ENCODE results near the gene MSMB.
A peak's percentile ranks its signal among the peaks of the same experiment; 100 is the strongest.
"Not testable (repeated sequence)": the region's sequence is repeated elsewhere in the genome, so short reads cannot be mapped to it uniquely, and the experiment has no call there.

MSMB gene, protein sequence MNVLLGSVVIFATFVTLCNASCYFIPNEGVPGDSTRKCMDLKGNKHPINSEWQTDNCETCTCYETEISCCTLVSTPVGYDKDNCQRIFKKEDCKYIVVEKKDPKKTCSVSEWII

DNA sequence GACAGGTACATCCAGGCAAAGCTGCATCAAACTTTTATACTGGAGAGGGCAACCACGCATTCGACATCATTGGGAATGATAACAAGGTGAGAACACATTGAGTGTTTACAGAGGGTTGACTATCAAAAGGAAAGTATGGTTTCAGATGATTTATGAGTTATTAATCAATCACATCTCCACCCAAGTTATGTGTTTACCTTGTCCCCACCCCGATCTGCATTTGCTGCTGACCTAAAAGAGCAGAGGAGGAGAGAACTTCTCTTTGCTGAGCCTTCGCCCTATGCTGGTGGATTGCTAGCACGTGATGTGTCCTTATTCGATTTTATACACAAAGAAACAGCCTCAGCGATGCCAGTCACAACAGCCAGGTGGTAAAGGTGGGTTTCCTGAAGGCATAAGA lies at the start of gene MSMB:
Gene MSMB, minus strand, starts transcription at position 9 of the 400 bp plus-strand sequence. CDS start 32 bp downstream, outside the sequence.
- DNase-seq = no peak

DNA sequence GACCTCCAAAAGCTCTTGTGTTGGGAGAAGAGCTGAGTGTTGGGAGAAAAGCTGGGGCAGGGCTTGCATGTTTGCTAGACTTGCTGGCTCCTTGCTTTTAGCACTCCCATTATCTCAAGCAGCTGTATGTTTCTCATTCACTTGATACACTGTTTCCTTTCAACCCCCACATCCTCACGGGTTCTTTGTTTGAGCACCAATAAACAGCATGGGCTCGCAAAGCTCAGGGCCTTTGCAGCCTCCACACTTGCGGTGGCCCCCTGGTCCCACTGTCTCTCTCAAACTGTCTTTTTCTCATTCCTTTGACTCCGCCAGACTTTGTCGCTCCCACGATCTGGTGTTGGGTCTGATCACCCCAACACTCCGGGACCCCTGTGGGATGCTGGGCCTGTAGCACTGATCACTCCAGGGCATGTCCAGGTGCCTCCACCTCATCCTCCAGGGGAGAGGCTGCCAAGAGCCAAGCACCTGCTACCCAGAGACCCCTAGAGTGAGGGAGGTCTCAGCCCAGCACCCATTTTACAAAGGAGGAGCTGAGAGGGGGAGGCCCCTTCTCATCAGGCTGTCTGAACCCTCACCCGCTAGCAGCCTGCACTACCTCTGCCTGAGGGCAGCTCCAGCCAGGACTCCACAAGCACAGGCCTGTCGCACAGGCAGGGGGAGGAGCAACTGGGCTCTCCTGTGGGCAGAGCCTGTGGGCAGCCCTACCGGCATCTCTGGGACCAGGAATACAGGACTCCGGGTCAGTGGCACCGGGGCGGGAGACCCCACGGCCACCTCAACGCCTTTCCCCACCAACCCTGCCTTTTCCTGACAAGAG lies 49.1 kb upstream of the MSMB start:
- no peak for DNase-seq

DNA sequence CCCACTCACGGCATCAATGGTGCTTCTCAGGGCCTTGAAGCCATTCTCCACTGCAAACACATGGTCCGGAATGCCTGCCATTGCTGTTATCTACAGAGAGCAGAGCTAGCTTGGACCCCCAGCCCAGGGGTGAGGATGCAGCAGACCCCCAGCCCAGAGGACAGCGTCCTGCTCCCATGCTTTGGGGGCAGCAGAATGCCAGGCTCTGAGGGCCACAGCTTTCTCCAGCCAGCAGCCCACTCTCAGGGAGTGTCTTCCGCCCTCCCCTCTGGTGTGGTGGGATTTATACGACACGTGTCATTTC lies 48.1 kb upstream of the MSMB start:
- DNase-seq = no peak

DNA sequence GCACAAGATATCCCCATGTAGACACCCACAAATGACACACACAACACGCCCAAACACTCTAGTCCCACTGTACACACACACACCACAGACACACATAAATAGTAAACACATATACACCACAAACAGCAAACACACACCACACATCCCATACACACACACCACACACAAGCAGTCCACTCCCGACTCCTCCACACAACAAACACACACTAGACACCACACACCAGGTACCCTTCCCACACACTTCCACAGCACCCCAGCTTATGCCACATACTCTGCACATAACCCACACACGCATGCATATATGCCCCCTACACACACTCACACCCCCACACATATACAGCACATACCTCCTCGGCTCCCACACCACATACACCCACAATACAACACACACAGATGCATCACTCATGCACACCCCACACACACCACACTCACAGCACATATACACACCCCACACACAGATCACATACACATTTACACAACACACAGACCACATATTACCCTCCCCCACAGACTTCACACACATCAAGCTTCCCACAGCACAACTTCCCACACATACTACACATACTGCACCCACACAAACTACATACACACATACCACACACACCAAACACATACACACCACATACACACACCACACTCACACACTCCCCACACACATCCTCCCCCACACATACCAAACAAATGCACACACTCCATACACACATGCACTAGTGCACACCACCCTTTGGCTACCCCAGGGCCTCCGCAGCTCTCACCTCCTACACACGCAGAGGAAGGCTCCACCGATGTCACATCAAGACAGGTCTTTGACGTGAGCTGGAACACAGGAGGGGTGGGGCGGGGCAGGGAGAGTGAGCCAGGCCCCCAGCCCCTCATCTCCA lies 47.5 kb upstream of the MSMB start:
- not testable (repeated sequence) for DNase-seq

DNA sequence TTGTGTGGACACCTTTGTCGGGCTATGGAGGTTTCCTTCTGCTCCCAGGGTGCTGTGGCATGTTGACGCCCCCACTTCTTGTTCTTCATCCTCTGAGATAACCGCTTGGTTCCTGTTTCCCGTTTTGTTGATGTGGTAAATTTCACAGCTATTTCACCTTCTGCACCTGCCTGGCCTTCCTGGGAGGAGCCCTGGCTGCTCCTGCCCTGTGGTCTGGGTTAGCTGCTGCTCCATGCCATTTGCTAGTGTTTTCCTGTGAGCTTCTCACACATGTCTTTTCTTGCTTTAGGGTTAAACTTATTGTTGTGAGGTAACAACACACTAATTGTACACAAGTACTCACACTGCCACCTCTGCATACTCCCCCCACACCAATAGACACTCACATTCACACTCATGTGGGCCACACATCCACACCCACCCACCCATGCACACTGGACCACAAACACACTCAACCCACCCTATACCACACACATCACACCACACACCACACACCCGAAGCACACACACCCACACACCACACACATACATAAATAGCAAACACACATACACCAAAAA lies 46.5 kb upstream of the MSMB start:
- no peak for DNase-seq

DNA sequence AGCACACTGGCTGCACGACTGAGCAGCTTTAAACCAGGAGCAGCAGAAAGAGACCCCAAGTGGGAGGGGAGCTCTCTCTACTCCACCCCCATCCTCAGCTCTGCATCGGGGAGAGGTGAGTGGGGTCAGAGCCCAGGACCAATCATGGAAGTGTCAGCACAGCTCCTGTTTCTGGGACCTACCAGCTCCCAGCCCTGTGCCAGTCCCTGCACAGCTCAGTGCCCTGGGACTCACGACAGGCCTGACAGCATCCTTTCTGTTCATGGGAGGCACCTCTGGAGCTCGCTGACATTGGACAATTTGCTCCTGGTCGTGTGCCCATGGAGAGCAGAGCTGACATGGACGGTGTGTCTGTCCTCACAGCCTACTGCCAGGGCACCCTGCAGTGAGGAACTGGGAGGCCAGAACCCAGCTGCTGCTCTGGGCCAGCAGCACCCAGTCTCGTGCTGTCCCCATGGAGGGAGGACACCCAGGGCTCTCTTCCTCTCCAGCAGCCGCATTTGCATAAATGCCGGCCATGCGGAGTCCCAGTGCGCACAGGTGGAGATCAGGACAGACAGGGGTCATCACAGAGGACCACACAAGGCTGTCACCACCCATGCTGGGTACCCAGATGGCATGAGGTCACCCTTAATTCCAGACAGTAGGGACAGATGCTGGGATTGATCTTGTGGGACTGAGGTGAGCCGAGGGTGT lies 45.9 kb upstream of the MSMB start:
- DNase-seq = no peak

DNA sequence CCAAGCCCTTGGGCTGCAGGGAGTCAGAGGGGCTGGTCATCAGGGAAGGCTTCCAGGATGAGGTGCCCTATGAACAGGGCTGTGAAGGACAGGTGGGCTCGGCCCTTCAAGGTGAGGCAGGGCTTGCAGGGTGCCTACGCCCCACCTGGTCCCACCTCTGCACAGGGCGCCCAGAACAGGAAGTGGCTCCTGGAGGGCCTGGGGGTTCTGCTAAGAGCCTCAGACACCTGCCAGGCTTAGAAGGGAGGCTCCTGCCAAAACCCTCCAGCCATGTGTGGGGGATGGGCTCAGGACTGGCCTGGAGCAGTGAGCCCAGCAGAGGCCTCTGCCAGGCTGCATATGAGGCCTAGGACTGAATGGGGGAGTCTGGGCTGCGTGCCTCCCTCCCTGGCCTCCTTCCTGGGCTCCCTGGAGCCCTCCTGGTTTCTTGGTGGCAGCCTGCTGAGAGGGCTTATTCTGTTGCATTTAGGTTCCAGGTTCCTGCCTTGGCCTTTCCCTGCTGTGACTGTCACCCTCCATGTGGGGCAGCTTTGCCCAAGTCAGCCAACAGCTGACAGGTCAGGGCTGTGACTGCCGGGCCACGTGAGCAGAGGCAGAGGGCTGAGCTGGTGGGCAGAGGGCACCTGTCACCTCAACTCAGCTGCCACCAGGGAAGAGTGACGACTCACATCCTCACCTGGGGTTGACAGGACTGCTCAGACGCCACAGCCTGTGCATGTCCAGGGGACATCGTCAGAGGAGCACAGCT lies 45.2 kb upstream of the MSMB start:
- DNase-seq = no peak

DNA sequence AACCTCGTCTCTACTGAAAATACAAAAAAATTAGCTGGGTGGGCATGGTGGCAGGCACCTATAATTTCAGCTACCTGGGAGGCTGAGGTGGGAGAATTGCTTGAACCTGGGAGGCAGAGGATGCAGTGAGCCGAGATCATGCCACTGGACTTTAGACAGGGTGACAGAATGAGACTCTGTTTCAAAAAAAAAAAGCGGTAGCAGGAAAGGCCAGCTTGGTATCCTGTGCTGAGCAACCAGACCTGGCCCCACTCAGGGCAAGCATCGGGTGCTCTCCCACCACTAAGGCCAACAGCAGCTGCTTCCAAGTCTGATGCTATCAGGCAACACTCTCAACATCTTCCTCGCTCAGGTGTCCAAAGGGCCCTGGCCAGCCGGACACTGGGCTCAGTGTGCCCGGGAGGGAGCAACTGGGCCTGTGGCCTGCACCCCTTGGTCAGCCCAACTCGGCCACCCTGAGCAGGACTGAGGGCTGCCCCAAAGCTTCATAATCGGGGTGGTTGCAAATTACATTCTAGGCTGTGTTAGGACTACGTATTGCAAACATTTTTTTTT lies 44.3 kb upstream of the MSMB start:
- no peak for DNase-seq

DNA sequence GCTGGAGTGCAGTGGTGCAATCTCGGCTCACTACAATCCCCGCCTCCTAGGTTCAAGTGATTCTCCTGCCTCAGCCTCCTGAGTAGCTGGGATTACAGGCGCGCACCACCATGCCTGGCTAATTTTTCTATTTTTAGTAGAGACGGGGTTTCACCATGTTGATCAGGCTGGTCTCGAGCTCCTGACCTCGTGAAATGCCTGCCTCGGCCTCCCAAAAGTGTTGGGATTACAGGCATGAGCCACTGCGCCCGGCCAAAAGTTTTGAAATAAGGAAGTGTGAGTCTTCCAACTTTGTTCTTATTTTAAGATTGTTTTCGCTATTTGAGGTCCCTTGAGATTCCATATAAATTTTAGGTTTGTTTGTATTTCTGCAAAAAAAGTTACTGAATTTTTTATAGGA lies 41.3 kb upstream of the MSMB start:
- DNase-seq = not testable (repeated sequence)

DNA sequence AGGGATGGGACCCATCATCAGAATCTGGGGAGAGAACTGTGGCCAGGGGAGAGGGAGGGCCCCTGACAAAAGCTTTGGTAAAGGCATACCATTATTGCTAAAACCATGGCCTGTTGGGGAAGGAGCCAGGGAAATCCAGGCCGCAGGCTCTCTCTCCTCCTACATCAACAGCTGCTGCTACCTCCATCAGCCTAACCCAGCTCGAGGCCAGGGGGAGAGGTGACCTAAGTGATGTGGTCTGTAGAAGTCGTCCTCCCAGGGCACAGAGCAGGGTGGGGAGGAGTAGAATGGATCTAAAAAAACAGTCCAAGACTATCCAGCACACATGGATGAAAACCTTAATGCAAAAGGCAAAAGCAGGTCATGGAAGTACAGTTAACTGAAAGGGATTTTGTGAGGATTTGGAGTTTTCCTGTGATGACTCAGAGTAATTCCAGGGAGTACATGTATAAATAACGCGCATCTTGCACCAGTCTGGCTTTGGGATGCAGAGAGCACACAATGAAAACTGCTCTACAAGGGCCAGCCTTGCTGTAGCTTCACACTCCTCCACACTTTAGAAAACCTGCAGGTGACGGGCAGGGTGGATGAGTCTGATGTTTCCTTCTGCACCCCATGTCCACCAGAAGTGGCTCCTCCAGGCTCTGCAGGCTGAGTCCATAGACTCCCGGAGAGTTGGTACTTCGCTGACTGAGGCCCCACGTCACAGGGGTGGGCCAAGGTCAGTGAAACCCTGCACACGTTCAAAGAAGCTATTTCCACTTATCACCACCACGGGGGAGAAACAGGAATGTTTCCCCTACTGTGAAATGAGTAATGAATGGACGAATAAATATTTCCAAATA lies 38.5 kb upstream of the MSMB start:
- no peak for DNase-seq

DNA sequence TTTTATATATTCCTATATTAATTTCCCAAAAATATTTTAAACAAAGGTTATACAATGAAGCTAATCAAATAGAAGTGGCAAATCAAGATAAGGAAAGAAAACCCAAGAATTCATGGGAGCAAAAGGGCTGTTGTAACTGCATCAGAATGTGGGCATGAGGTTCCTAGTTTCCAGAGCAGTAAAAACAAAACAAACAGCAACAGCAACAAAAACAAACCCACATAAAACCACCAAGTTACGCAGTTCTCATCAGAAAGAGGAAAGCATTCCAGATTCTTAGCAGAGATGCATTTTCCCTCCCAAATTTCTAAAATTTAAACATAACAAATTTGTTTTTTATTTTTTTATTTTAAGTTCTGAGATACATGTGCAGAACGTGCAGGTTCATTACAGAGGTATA lies 34.8 kb upstream of the MSMB start:
- DNase-seq = peak; percentile 69

DNA sequence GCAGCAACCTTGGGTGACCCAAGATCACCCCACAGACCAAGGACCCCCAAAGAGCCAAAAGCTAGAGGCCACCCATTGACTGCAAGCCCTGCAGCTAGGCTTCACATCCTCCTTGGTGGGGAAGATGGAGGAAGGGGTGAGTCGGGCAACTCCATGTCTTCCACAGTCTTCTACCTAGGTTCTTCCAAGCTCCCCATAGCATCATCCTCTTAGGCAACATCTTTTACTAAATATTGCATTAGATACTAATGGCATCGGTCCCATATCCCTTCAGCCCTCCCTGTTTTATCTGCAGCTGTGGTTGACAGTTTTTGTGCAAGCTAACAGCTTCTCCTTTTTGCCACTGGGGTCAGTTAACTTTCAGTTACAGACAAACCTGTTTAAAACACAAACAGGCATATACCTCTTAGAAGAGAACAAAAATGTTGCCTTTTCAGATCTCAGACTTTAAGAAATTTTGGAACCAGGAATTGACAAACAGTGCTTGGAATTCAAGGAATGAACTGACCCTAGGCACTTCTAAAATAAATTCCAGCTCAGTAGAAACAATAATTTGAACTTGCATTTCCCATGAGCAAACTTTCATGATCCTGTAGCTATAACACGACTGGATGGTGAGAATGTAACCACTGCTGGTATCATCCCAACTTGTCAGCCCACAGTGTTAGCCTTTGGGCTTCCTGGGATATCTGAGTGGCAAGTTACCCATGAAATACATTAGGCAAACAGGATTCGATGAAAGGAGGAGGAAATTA lies 33.9 kb upstream of the MSMB start:
- DNase-seq = peak; percentile 68

DNA sequence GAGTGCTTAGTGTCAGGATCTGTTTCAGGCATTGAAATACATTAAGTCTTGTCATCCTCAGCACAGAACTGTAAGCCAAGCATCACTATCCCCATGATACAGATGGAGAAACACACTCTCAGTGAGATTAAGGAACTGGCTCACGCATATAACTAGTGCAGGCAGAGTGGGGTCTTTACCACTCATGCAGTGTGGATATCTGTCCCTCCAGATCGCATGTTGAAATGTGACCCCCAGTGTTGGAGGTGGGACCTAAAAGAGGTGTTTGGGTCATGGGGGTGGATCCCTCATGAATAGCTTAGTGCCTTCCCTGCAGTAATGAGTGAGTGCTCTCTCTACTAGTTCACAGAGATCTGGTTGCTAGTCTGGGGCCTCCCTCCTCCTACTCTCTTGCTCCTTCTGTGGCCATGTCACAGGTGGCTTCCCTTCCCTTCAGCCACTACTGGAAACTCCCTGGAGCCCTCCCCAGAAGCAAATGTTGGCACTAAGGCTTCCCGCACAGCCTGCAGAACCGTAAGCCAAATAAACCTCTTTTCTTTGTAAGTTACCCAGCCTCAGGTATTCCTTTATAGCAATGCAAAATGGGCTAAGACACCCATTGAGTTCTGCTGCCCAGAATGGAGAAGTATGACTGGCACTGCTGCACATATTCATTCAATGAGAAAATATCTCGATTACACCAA lies 31.8 kb upstream of the MSMB start:
- peak; percentile 25 for DNase-seq

DNA sequence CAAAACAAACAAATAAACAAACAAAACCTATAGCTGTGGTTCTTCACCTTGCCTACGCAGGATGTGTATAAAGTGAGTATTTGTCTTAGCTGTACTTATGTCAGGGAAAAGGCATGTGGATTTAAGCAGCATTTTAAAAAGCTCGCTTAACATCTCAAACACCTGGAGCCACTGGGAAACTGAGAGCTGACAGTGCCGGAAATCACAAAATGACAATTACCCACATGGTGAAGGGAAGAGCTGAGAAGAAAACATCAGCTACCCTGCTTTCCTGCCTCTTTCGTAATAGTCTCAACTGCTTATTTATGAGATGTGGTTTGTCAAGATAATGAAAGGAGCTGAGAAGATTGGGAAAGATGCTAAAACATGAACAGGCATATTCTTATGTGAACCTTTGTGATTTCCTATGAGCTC lies 31.1 kb upstream of the MSMB start:
- peak; percentile 45 for DNase-seq

DNA sequence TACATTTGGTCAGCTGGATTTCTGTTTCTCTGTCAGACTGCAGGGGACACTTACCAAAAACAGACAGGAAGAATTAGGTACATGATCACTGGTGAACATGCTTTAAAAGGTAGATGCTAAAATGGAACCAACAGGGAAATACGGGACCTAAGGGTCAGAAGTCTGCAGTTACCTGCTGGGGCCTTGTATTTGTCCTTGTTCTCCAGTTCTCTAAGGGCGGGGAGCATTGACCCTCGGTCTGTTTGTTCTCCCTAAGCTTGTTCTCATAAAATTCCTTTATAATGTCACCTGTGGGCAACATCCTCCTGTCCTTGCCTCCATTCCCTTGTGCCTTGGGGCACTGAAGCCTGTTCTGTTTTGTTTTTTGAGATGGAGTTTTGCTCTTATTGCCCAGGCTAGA lies 29.8 kb upstream of the MSMB start:
- DNase-seq = no peak

DNA sequence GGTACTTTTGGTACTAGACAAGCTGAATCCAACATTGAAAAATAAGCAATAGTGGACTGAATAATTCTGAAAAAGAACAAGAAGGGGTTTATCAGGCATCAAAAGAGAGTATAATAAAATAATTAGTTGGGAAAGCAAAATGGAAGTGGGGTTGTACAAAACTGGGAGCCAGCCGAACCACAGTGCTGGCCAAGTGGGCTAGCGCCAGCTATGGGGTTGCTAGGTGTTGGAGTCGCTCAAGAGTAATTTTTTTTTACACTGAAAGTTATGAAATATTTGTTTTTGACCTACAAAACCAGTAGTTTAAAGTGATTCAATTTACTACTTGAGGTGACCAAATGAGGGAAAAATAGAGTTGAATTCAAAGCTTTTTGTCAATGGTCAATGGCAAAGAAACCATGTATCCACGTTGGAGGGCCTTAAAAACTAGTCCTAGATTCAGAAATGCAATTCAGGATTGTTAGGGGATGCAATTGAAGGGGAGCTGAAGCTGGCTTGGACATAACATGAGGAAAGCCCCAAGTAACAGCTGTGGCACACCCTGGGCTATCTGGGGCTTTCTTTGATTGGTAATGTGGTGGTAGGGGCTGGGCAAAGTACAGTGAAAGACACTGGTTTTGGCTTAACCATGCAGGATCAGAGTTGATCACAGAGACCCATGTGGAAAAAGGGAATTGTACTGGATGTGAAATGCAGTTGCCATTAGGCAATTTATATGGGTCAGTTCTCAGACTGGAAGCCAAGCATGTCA lies 28.3 kb upstream of the MSMB start:
- DNase-seq = no peak

DNA sequence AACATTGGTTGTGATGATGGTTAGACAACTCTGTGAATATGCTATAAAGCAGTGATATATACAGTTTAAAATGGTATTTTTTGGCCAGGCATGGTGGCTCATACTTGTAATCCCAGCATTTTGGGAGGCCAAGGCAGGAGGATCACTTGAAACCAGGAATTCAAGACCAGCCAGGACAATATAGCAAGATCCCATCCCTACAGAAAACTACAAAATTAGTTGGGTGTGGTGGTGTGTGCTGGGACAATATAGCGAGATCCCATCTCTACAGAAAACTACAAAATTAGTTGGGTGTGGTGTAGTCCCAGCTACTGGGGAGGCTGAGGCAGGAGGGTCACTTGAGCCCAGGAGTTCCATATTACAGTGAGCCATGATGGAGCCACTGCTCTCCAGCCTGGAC lies 27.5 kb upstream of the MSMB start:
- no peak for DNase-seq

DNA sequence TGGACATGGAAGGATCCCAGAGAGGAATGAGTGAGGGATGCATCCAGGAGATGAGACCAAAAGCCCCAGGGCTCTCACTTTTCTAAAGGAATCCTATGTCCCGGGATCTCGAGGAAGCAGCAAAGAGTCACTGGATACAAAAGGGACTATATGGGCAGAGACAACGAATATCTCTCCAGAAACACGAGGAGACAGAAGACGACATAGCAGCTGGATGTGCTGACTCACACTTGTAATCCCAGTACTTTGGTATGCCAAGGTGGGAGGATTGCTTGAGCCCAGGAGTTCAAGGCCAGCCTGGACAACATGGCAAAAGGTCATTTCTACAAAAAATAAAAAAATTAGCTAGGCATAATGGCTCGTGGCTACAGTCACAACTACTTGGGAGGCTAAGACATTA lies 24.7 kb upstream of the MSMB start:
- no peak for DNase-seq

All from suppressor macrophage treated with lipopolysaccharide for 4 hours (primary cell).